GM21717 (cell line): ENCODE data around the gene PPP2R2C.

Experiments
- ATAC-seq: cut with Tn5 transposase; IDR thresholded peaks from one replicate; pipeline ENCODE4 v1.9.1; 2021; ENCODE audit warnings: mild to moderate bottlenecking, moderate library complexity; ENCODE audit not compliant: unreplicated experiment

The PPP2R2C gene

GRCh38 chr4:6367371-6367851 lies 105.0 kb downstream of the PPP2R2C start:
- ATAC-seq: no peak

DNA sequence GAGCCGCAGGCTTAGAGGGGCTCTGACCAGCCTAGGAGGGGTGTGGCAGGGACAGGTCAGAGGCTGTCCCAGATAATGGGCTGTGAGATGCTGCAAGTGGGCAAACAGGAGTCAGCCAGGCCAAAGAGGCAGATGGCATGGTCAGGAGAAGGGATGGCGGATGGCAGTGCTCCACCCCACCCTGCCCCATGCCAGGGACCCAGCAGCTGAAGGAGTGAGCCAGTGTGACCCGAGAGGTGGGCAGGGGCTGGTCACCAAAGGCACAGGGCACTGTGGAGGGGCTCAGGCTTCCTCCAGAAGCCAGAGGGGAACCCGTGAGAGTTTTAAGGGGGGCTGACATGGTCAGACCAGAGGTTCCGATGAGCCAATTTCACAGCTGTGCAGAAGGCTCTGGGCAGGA lies 105.8 kb downstream of the PPP2R2C start:
- no peak for ATAC-seq

DNA sequence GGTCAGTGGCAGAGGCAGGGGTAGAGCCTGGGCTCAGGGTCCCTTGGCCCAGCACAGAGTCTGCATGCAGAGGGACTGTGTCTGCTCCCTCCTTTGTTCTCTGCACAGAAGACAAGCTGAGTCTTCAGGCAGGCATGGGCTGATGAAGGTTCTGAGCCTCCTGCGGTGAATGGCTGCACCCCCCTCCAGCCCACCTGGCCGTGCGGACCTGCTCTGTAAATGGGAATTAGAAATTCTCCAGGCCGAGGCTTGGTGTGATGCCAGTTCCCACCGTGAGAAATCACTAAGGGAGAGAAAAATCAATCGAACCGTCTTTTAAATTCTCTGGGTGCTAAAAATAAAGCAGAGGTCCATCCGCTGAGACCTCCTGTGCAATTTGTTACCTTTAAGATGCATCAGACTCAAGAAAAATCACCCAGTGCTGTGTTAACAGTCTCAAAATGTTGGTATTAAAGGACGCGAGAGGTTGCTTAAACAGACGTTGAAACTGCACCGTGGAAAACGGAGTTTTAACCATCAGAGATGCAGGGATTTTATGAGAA lies 106.8 kb downstream of the PPP2R2C start:
- no peak for ATAC-seq

DNA sequence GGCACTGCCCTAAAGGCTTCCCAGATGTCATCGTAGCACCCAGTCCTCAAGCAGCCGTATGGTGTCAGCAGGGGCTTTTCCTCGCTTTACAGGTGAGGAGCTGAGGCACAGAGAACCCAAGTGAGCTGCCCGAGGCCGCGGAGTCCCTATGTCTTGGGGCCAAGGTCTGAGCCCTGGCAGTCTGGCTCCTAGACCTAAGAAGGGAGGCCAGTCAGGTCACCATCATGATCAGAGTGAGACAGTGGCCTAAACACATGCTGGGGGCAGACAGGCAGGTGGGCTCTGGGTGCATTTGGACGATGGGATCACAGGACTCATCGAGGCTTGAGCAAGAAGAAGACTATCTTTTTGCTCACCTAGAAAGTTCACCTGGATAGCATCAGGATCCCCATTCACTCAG lies 107.8 kb downstream of the PPP2R2C start:
- ATAC-seq: no peak

DNA sequence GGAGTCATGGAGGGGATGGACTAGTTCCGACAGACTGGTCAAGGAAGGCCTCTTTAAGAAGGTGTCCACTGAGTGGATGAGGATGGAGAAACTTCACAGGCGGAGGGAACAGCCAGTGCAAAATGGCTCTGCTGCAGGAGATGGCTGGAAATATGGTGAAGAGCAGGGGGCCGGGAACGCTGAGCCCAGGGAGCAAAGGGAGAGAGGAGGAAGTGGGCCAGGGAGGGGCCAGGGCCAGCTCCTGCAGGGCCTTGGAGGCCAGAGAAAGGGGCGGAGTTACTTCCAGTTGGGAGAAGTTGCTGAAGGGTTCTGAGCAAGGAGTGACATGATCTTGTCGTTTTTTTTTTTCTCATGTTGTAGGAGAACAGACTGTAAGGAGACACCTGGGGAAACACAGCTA lies 108.3 kb downstream of the PPP2R2C start:
- no peak for ATAC-seq

GRCh38 chr4:6362896-6363295 lies 109.5 kb downstream of the PPP2R2C start:
- no peak for ATAC-seq

DNA sequence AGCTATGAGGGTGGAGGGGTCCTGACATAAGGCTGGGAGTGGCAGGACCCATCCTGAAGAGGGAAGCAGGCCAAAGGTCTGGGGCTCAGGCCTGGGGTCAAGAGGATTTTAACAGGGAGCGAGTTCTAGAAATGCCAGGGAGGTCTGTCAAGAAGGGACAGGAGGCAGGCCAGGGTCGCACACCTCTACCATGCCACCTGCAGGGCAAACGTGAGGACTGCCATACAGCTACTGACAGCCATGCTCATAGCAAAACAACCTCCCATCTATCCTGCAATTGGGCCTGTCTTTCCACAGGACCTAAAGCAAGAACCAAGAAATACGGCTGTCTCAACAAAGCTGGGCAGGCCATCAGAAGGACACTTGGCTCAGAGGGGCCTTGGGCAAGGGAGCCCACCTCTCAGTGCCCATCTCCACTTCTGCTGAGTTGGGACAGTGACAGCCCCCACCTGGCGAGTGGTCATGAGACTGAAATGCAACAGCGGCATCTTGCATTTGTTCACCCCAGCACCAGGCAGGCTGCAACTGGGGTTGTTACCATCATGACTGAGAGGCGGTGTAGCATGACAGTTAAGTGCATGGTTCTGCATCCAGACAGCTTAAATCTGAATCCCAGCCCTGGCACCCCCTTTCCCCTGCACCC lies 110.0 kb downstream of the PPP2R2C start:
- no peak for ATAC-seq

DNA sequence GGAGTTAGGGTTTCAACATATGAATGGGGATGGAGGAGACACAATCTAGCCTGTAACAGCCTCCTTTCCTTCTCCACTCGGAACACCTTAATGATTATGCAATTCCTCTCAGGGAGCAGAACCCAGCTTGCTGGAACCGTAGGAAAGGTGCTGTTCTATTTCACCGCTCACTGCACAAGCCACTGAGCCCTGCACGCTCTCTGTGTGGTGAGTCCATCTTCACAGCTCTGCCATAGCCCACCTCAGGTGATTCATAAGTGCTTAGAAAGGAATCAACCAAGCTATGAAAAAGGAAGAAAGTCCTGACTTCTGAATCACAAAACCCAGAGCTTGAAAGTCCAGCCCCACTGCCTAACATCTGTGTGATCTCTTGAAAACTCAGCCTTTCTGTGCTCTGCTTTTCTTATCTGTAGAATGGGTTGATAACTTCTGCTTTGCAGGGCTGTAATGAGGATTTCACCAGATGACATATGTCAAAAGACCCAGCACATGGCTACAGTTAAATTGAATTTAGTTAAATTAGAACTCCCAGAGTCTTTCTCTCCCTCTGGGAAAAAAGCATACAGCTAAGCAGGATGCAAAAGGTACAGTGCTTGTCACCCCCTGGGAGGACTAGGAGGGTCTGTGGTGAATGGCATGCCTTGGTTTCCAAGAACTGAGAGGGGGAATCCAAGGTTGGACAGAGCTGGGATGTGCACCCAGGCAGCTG lies 111.2 kb downstream of the PPP2R2C start:
- no peak for ATAC-seq

GRCh38 chr4:6360385-6360784 lies 112.0 kb downstream of the PPP2R2C start:
- ATAC-seq: no peak

DNA sequence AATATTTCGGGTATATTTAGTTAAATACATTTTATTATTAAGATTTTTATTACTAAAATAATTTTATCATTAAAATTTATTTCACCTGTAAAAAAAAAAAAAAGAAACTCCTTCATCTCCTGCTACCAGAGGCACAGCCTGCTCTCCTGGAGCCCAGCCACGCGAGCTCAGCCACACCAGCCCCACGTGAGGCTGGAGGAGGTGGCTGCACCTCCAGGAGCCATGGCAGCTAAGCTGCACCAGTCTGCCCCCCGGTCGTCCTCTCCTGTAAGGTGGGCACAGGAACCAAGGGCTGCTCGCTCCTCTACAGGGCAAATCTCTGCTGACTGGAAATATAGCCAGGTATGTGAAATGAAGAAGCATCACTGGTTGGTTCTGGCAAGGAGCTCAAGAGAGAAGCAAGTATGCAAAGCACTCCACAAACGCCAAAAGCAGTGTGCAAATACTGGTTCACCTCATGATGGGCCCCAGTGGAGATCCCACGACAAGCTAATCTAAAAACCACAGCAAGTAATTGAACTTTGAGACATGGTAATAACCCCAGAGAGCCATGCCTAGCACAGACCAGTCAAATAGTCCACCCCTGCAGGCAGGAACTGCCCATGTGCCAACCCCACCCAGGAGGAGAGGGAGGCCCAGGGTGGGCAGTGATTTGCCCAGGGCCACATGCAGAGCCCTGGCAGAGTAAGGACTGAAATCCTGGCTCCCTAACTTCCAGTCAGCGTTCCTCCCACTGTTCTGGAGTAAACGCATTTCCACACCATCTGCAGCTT lies 112.7 kb downstream of the PPP2R2C start:
- ATAC-seq: no peak

DNA sequence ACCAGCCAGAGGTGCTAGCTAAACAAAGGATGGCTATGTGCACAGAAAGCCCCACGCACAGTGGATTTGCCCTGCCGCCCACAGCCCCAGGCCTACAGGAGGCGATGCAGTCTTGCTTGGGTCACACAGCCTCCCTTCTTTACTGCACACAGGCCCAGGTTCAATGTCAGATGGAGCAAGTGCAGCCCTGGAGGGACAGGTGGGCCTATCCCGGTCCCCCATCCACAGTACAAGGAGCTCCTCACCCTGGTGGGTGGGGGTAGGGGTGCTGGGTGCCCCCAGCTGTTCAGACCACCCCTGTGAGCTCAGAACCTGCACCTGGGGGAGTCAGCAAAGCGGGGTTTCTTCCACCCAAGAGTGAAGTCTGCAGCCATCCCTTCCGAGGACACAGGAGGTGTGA lies 114.9 kb downstream of the PPP2R2C start:
- ATAC-seq: no peak

GRCh38 chr4:6356076-6356560 lies 116.3 kb downstream of the PPP2R2C start:
- ATAC-seq: no peak

GRCh38 chr4:6355052-6355451 lies 117.4 kb downstream of the PPP2R2C start:
- no peak for ATAC-seq

GRCh38 chr4:6354626-6355025 lies 117.8 kb downstream of the PPP2R2C start:
- ATAC-seq: no peak

- ATAC-seq: no peak
These were observed 118.3 kb downstream of the PPP2R2C start for GRCh38 chr4:6354119-6354518.

DNA sequence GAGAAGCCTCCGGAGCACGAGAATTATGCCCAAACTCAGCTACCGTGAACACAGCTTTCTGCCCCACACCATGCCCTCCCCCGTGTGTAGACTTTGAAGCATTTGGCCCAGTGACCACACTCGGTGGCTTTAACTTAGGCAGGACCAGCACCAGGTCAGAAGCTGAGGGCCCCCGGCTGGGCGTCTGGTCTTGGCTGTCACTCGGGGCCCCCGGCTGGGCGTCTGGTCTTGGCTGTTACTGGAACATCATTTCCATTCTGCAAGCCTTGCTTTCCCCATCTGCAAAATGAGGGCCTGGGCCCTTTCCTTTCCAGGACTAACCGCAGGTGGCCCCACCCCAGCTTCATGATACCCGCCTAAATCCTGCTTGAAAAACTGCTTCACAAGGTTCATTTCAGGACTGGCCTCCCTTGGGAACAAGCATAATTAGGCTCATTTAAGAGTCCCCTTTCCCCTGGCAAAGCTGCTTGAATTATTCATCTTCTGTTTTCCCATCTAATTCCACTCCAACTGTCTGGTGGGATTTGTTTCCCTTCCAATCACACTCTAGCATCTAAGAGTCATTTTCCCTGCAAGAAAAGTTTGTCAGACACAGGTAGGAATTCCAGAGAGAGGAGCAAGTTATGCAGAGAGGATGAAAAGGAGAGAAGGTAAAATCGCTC lies 120.3 kb downstream of the PPP2R2C start:
- no peak for ATAC-seq

GRCh38 chr4:6351246-6352000 lies 121.0 kb downstream of the PPP2R2C start:
- no peak for ATAC-seq

DNA sequence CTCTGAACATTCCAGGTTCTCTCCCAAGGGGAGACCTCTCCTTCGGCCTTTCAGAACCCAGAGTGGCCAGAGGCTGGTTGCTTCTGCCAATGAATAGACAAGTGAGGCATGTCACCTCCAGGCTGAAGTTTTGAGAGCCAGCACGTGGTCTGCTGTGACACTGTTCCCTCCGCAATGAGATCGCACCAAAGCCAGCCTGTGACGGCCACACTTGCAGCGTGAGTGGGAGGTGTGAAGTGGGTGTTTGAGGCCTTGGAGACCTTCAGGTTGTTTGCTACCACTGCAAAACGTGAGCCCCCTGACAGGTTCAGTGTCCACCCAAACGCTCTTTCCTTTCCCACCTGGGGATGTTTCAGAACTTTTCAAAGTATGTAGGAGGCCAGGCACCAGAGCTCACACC lies 121.8 kb downstream of the PPP2R2C start:
- no peak for ATAC-seq

GRCh38 chr4:6349896-6350603 lies 122.4 kb downstream of the PPP2R2C start:
- ATAC-seq: no peak

GRCh38 chr4:6348408-6348807 lies 124.0 kb downstream of the PPP2R2C start:
- ATAC-seq: no peak
